Gastrocnemius medialis (tissue), 4 donors: Measurements from ENCODE around the gene PRRT2.

Source experiments
- POLR2A ChIP-seq, 2 donors: fragments of 450-650 bp; IDR thresholded peaks; one replicate each; pipeline ENCODE4 v1.6.1; 2017; ENCODE audit warnings: antibody characterized with exemption in 2 of 2, mild to moderate bottlenecking in 2 of 2, moderate library complexity in 2 of 2
- TF ChIP-seq, protein P1 (sequence below), 5 experiments: fragments of 450-650 bp in 3 of 5; fragments of 200-600 bp in 2 of 5; sonication (generic) in 2 of 5; IDR thresholded peaks in 4 of 5; conservative IDR thresholded peaks in 1 of 5; 1 replicate in 4 of 5; 2 replicates in 1 of 5; pipeline ENCODE4 v1.5.1; 2016 to 2019; ENCODE audit warnings: antibody characterized with exemption in 5 of 5, mild to moderate bottlenecking in 3 of 5, moderate library complexity in 3 of 5

DNA sequence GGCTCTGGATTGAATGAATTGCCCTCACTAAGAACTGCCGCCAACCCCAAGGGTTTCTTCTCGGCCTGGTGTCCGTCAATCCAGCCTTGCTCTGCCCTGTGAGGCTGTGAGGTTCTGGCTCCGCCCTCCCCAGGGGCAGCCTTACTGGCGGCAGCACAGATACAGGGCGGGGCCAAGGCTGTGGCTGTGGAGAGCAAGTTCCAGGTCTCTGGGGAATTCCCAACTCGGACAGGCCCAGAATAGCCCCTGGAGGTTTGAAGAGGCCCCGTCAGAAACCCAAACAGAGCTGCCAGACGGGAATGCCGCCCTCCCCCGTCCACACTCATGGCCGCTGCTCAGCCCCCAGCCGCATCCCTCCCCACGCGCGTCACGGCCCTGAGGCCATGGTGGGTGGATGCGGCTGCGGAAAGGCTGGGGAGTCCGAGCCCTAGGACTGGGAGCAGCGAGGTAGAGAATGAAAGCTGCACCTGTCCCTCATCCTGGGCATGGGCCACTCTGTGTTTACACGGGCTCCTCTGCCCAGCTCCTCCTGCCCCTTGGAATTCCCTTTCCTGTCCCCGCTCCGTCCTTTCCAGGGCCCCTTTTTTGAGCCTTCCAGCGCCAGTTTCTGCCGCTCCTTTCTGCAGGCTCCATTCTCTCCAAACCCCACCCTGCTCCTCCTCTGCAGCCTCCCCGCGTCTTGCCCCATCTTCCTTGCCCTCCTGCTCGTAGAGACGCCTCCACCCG is 660 bp upstream of the PRRT2 start:
- TF ChIP-seq, protein P1, sequence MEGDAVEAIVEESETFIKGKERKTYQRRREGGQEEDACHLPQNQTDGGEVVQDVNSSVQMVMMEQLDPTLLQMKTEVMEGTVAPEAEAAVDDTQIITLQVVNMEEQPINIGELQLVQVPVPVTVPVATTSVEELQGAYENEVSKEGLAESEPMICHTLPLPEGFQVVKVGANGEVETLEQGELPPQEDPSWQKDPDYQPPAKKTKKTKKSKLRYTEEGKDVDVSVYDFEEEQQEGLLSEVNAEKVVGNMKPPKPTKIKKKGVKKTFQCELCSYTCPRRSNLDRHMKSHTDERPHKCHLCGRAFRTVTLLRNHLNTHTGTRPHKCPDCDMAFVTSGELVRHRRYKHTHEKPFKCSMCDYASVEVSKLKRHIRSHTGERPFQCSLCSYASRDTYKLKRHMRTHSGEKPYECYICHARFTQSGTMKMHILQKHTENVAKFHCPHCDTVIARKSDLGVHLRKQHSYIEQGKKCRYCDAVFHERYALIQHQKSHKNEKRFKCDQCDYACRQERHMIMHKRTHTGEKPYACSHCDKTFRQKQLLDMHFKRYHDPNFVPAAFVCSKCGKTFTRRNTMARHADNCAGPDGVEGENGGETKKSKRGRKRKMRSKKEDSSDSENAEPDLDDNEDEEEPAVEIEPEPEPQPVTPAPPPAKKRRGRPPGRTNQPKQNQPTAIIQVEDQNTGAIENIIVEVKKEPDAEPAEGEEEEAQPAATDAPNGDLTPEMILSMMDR (IDR thresholded peaks at IDR 0.05 in 4 of 5, conservative IDR thresholded peaks at IDR 0.05 in 1 of 5), result no peak
- peak; percentile 63 to 80 for TF ChIP-seq POLR2A (IDR thresholded peaks at IDR 0.05)
